Adrenal gland (tissue), 12 donors: Measurements from ENCODE around the gene STX16. TPM values are rescaled to one million over a fixed set of nuclear protein-coding genes. Genes with fewer than 3 reads are reported as not detected.
A peak's percentile ranks its signal among the peaks of the same experiment; 100 is the strongest.

Source experiments
- DNase-seq, 7 donors: peaks; one replicate each; pipeline ENCODE4 v3.0.0-alpha.2; 2019 to 2020
- H3K27ac ChIP-seq, 5 donors: fragments of 200-600 bp; sonication (generic) in 4 of 5; 1 replicate in 3 of 5; 2 replicates in 2 of 5; pipeline versions ENCODE4 v1.5.1 to v1.8.0; 2016 to 2020; ENCODE audit warnings: mild to moderate bottlenecking in 1 of 5
- H3K27me3 ChIP-seq: fragments of 200-600 bp; 2 replicates; pipeline ENCODE4 v1.8.0; 2021
- H3K36me3 ChIP-seq, 2 donors: fragments of 200-600 bp; replicated peaks in 1 of 2; 1 replicate in 1 of 2; 2 replicates in 1 of 2; pipeline versions ENCODE4 v1.5.1 to v1.8.0; 2018 to 2022
- H3K4me1 ChIP-seq, 2 donors: fragments of 200-600 bp; replicated peaks in 1 of 2; 1 replicate in 1 of 2; 2 replicates in 1 of 2; pipeline versions ENCODE4 v1.5.1 to v1.8.0; 2018 to 2021
- H3K4me3 ChIP-seq, 4 donors: fragments of 200-600 bp; sonication (generic) in 3 of 4; one replicate each; pipeline ENCODE4 v1.5.1; 2016 to 2018
- H3K9me3 ChIP-seq, 3 donors: fragments of 200-600 bp; sonication (generic) in 1 of 3; replicated peaks in 1 of 3; 1 replicate in 2 of 3; 2 replicates in 1 of 3; pipeline versions ENCODE4 v1.5.1 to v1.8.0; 2016 to 2021
- CTCF ChIP-seq, 6 experiments: fragments of 450-650 bp in 4 of 6; fragments of 200-600 bp in 2 of 6; sonication (generic) in 1 of 6; IDR thresholded peaks; 1 replicate in 5 of 6; 2 replicates in 1 of 6; pipeline versions ENCODE4 v1.5.1 to v1.8.0; 2016 to 2021; ENCODE audit warnings: antibody characterized with exemption in 6 of 6, mild to moderate bottlenecking in 2 of 6, moderate library complexity in 1 of 6
- POLR2A ChIP-seq, 2 donors: fragments of 450-650 bp; IDR thresholded peaks; one replicate each; pipeline ENCODE4 v1.6.1; 2017; ENCODE audit warnings: antibody characterized with exemption in 2 of 2, mild to moderate bottlenecking in 2 of 2, moderate library complexity in 1 of 2
- WGBS, 4 donors: extraction: QIAGEN DNeasy Blood & Tissue Kit in 2 of 4; methylation state at CpG; one replicate each; pipeline versions ENCODE4 v1.1.5 to v1.1.7; 2013 to 2017; 5-methylcytosine and 5-hydroxymethylcytosine counted together
- intact Hi-C, 2 donors: fragments of 100-400 bp; cut with DNase I; formaldehyde crosslinking; loops; one replicate each; pipeline versions ENCODE4 v1.14.1 to v1.15.0; 2022 to 2023
- polyA plus RNA-seq, 3 donors: library from polyadenylated mRNA; stranded (reverse); fragments of 200-250 nt in 2 of 3; fragments of 350-450 nt in 1 of 3; fragmentation: Illumina TruSeq in 1 of 3; extraction: RNeasy Lipid Tissue Mini Kit (QIAGEN cat#74804) in 1 of 3; gene quantifications; one replicate each; pipeline ENCODE4 v1.2.3, GENCODE V29; 2013 to 2014
- total RNA-seq, 9 donors: library from RNA; depleted of rRNA in 4 of 9; stranded (reverse); fragments of >200 nt in 4 of 9; fragments of 120-200 nt in 1 of 9; fragmentation: NEBNext Ultra II Directional in 1 of 9; extraction: Animal tissue kit (Norgen Biotek cat#: 25700) in 1 of 9; gene quantifications; one replicate each; pipeline versions ENCODE4 v1.1.0 to v1.2.4, GENCODE V29; 2013 to 2023
- donor health status: healthy with polysubstance abuse.
- donor health status: Bipolar disorder and iron deficiency.
- donor health status: DM: yes; HTN: yes; CAD: no.
- donor health status: DM: no; HTN: no; CAD: no.
- donor health status: DM: no; HTN: no; CAD: no.
- donor health status: DM: yes; HTN: yes; CAD: no.

Gene STX16
- total and polyA plus RNA-seq, 12 donors: 29.3 to 134 (median 43.6) TPM

- no peak overlapping the region for H3K27ac ChIP-seq
- peak in 2 of 7 donors; percentile 3 to 15 for DNase-seq
- 82 to 91% (median 87%) methylated on average over 5 of the region's 5 CpGs for whole genome bisulfite sequencing, 4 donors
- TF ChIP-seq POLR2A (IDR thresholded peaks at IDR 0.05) (no peak), CTCF (IDR thresholded peaks at IDR 0.05) (no peak)
- H3K9me3 ChIP-seq: no peaks in the 10 kb centered on the region
- no peaks in the 10 kb centered on the region for H3K36me3 ChIP-seq
- H3K4me3 ChIP-seq: no peak overlapping the region
- no peaks in the 10 kb centered on the region for H3K27me3 ChIP-seq
- intact Hi-C loops: no loop called here
- H3K4me1 ChIP-seq: no peaks in the 10 kb centered on the region
Observed at GRCh38 chr20:58685988-58686387, 34.9 kb downstream of the STX16 start.

GRCh38 chr20:58688414-58688813 lies 37.3 kb downstream of the STX16 start:
- Histone ChIP-seq H3K4me1 (peaks cover 7 to 12% of the 10 kb centered on the region in 2 donors), H3K36me3 (no peaks in the 10 kb centered on the region), H3K27ac (no peak overlapping the region), H3K27me3 (no peaks in the 10 kb centered on the region), H3K9me3 (no peaks in the 10 kb centered on the region), H3K4me3 (no peak overlapping the region)
- DNase-seq: no peak
- TF ChIP-seq CTCF (IDR thresholded peaks at IDR 0.05) (no peak), POLR2A (IDR thresholded peaks at IDR 0.05) (no peak)
- WGBS, 4 donors: 81 to 90% (median 88%) methylated on average over 4 of the region's 4 CpGs
- intact Hi-C loops: no loop called here

- DNase-seq: peak in 3 of 7 donors; percentile 12 to 53 (median 18)
- intact Hi-C loops: no loop called here
Observed at GRCh38 chr20:58688840-58689239, 37.8 kb downstream of the STX16 start.

GRCh38 chr20:58690396-58691135 lies 39.5 kb downstream of the STX16 start:
- peak in 4 of 7 donors; percentile 24 to 68 (median 28) for DNase-seq
- 55 to 67% (median 58%) methylated on average over 7 of the region's 7 CpGs for WGBS, 4 donors
- no peak for TF ChIP-seq POLR2A (IDR thresholded peaks at IDR 0.05)
- H3K4me3 ChIP-seq: no peak overlapping the region
- peaks cover 10 to 25% of the 10 kb centered on the region in 2 donors for H3K4me1 ChIP-seq
- H3K36me3 ChIP-seq: peaks cover 0 to 3% of the 10 kb centered on the region in 2 donors
- peak overlapping the region in 4 of 5 donors; percentile 21 to 98 (median 71) for H3K27ac ChIP-seq
- intact Hi-C loops: loop anchor here in 1 of 2 donors (5.0 kb wide), 1 partner anchor 43 kb away; no protein-coding TSS in a partner anchor
- H3K9me3 ChIP-seq: no peaks in the 10 kb centered on the region
- no peaks in the 10 kb centered on the region for H3K27me3 ChIP-seq

More at GRCh38 chr20:58688840-58689239, 37.8 kb downstream of the STX16 start:
- Histone ChIP-seq H3K36me3 (no peaks in the 10 kb centered on the region), H3K27ac (no peak overlapping the region), H3K4me1 (peaks cover 10 to 16% of the 10 kb centered on the region in 2 donors), H3K27me3 (no peaks in the 10 kb centered on the region), H3K4me3 (no peak overlapping the region), H3K9me3 (no peaks in the 10 kb centered on the region)
- 38 to 51% (median 47%) methylated on average over 5 to 6 of the region's 6 CpGs for WGBS, 4 donors
- TF ChIP-seq POLR2A (IDR thresholded peaks at IDR 0.05) (no peak), CTCF (IDR thresholded peaks at IDR 0.05) (no peak)
